Measurements from ENCODE around the gene GPR142. TPM values are rescaled to one million over a fixed set of nuclear protein-coding genes. Genes with fewer than 3 reads are reported as not detected.

Gene GPR142, protein sequence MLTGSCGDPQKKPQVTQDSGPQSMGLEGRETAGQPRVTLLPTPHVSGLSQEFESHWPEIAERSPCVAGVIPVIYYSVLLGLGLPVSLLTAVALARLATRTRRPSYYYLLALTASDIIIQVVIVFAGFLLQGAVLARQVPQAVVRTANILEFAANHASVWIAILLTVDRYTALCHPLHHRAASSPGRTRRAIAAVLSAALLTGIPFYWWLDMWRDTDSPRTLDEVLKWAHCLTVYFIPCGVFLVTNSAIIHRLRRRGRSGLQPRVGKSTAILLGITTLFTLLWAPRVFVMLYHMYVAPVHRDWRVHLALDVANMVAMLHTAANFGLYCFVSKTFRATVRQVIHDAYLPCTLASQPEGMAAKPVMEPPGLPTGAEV
- total RNA-seq: not detected

DNA sequence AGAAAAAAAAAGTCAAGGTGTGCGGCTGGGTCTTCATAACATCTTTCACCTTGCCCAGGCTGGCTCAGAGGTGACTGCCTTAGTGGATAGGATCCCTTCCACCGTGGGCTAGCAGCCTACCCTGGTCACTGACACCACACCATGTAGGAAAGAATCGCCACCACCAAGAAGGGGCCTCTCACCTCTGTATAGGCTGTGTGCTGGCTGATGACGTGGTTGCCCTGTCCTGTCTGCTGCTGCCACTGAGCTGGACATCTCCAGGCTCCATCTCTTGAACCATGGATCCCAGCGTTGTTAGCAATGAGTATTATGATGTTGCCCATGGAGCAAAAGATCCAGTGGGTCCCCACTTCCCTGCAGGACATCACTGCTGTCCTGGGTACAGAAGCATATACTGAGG is at the start of gene GPR142:
Gene GPR142, plus strand, starts transcription at position 301 of the 400 bp plus-strand sequence. CDS start 2,035 bp downstream, outside the sequence.
- Mint-ChIP-seq H3K36me3 (ENCODE audit: low read depth) (no peaks in the 10 kb centered on the region), H3K27ac (no peak within 1 kb of the TSS), H3K4me3 (no peak within 1 kb of the TSS), H3K9me3 (no peaks in the 10 kb centered on the region), H3K4me1 (ENCODE audit: low read depth) (peaks cover 14% of the 10 kb centered on the region), H3K27me3 (ENCODE audit: low read depth) (no peaks in the 10 kb centered on the region)
- intact Hi-C loops (cut with micrococcal nuclease): no loop called here
- no peak for DNase-seq
- CTCF ChIA-PET: interaction anchor here (0.8 to 6.8 kb wide), 23 partner anchors 10 to 374 kb away, joined by 3 to 97 read pairs (median 6); partner anchors contain the start of gene RPL38

DNA sequence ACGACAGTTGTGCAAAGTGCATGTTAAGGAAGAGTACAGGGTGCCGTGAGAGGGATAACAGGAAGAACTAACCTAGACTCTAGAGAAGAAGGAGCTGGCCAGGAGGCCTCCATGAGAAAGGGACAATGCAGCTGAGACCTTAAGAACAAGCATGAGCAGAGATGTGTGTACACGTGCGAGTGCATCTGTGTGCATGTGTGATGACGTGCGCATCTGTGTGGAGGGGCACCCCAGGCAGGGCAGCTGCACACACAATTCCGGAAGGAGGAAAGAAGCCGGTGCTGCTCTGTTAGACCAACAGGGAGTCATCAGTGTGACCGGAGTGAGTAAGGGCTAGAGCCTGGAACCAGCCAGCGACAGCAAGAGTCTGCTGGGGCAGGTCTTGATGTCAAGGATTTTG is 48.9 kb upstream of the GPR142 start:
- H3K4me1 Mint-ChIP-seq (ENCODE audit: low read depth): no peaks in the 10 kb centered on the region
- H3K4me3 Mint-ChIP-seq: no peak overlapping the region
- CTCF ChIA-PET: no interaction called here
- no peak for DNase-seq
- intact Hi-C loops (cut with micrococcal nuclease): no loop called here
- no peaks in the 10 kb centered on the region for H3K9me3 Mint-ChIP-seq
- H3K36me3 Mint-ChIP-seq (ENCODE audit: low read depth): no peaks in the 10 kb centered on the region
- no peaks in the 10 kb centered on the region for H3K27me3 Mint-ChIP-seq (ENCODE audit: low read depth)
- no peak overlapping the region for H3K27ac Mint-ChIP-seq

DNA sequence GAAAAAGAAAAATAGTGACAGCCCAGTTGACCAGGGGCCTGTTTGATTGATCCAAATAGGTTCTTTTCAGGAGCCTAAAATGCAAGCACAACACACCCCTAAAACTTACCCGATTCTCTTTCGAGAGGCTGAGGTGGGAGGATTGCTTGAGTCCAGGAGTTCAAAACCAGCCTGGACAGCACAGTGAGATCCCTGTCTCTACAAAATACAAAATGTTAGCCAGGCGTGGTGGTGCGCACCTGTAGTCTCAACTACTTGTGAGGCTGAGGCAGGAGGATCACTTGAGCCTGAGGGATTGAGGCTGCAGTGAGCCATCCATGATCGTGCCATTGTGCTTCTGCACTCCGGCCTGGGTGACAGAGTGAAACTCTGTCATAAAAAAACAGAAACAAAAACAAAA is 42.8 kb upstream of the GPR142 start:
- CTCF ChIA-PET: no interaction called here
- Mint-ChIP-seq H3K4me1 (ENCODE audit: low read depth) (peaks cover 8% of the 10 kb centered on the region), H3K36me3 (ENCODE audit: low read depth) (no peaks in the 10 kb centered on the region), H3K27me3 (ENCODE audit: low read depth) (peaks cover 16% of the 10 kb centered on the region), H3K27ac (no peak overlapping the region), H3K4me3 (no peak overlapping the region), H3K9me3 (no peaks in the 10 kb centered on the region)
- intact Hi-C loops (cut with micrococcal nuclease): no loop called here
- no peak for DNase-seq

DNA sequence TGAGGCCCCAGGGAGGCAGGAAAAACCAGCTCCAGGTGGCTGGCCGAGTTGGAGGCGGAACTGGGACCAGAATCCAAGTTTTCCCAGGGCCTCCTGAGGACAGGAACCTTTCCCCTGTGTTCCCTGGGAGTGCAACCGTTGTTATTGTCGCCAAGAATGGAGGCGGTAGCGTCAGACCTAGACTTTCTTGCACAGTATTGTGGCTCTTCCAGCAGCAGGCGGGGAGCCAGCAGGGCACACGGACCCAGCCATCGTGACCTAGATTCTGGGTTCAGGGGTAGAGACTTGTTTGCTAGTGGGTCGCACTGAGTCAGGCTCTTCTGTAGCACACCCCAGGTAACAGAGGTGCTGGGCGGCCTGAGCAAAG is 41.9 kb upstream of the GPR142 start:
- Mint-ChIP-seq H3K36me3 (ENCODE audit: low read depth) (no peaks in the 10 kb centered on the region), H3K27me3 (ENCODE audit: low read depth) (peaks cover 18% of the 10 kb centered on the region), H3K9me3 (no peaks in the 10 kb centered on the region), H3K27ac (no peak overlapping the region), H3K4me1 (ENCODE audit: low read depth) (peaks cover 10% of the 10 kb centered on the region), H3K4me3 (peak overlapping the region; percentile 19)
- CTCF ChIA-PET: no interaction called here
- no peak for DNase-seq
- intact Hi-C loops (cut with micrococcal nuclease): no loop called here

DNA sequence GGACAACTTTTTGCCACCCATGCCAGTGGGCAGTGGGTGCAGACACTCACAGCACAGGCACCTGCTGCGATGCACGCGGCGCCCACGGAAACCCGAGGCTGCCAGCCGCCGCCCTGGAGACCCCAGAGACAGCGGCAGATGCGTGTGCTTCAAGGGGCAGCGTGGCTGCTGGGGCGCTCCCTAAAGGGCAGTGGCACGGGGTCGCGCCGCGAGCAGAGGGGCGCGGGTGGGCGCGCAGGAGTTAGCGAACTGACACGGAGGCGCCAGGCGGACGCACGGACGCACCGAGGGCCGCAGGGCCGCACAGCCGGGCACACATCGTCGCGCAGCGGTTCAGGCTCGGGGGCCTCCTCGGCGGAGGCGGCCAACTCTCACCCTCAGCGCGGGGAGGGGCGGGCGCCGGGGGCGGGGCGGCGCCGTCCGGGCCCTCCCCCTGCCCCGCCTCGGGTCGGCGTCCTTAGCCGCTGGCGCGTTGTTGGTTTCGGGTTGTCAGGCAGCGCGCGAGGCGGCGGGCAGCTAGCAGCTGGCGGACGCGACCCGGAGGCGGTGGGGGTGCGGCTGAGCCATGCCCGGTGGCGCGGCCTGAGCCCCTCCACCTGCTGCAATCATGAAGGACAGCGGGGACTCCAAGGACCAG is 41.4 kb upstream of the GPR142 start, which contains the start of gene KIF19:
Gene KIF19, plus strand, starts transcription at position 484 of the 637 bp plus-strand sequence. Its CDS starts 124 bp downstream, at position 608.
- H3K4me3 Mint-ChIP-seq: peak within 1 kb of the TSS; percentile 19
- H3K4me1 Mint-ChIP-seq (ENCODE audit: low read depth): peaks cover 10% of the 10 kb centered on the region
- H3K27me3 Mint-ChIP-seq (ENCODE audit: low read depth): peaks cover 18% of the 10 kb centered on the region
- no peaks in the 10 kb centered on the region for H3K36me3 Mint-ChIP-seq (ENCODE audit: low read depth)
- intact Hi-C loops (cut with micrococcal nuclease): no loop called here
- H3K9me3 Mint-ChIP-seq: no peaks in the 10 kb centered on the region
- peak; percentile 51 for DNase-seq
- no peak within 1 kb of the TSS for H3K27ac Mint-ChIP-seq
- CTCF ChIA-PET: no interaction called here

DNA sequence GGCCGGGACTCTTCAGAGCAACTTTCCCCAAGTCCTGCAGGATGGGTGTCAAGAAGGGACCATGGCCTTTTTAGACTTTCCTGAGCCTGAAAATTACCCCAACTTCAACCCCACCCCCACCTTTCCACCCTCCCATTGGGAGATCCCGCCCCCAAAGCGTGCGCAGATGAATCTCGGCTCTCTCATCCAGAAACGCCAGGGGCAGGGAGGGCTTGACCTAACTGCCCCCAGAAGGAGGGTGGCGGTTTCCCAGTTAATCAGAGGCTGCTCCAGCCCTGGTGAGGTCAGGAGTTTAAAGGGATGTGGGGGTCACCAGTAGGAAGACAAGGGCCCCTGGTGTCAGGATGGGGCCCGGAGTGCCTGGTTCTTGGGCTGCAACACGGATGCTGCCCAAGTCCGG is 40.8 kb upstream of the GPR142 start:
- intact Hi-C loops (cut with micrococcal nuclease): no loop called here
- H3K9me3 Mint-ChIP-seq: no peaks in the 10 kb centered on the region
- DNase-seq: no peak
- CTCF ChIA-PET: no interaction called here
- no peak overlapping the region for H3K4me3 Mint-ChIP-seq
- peaks cover 18% of the 10 kb centered on the region for H3K27me3 Mint-ChIP-seq (ENCODE audit: low read depth)
- H3K27ac Mint-ChIP-seq: no peak overlapping the region
- peaks cover 10% of the 10 kb centered on the region for H3K4me1 Mint-ChIP-seq (ENCODE audit: low read depth)
- no peaks in the 10 kb centered on the region for H3K36me3 Mint-ChIP-seq (ENCODE audit: low read depth)

DNA sequence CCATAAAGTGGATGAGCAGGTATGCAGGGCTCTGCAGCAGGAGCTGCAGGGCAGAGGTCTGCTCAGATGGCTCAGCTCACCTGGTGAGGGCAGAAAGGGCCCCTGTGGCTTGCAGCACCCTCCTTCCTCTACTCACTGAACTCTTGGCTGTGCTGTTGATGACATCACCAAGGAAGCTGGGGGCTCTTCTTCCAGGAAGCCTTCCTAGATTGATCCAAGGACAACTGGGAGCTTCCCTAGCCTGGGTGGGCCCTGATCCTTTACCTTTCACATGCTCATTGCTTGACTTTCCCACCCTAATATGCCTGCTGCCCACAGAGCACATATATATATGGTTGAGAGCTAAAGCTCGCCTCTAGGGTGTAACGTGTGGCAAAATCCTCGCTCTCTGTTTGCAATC is 38.8 kb upstream of the GPR142 start:
- Mint-ChIP-seq H3K27ac (no peak overlapping the region), H3K27me3 (ENCODE audit: low read depth) (peaks cover 18% of the 10 kb centered on the region), H3K4me1 (ENCODE audit: low read depth) (peaks cover 10% of the 10 kb centered on the region), H3K4me3 (no peak overlapping the region), H3K36me3 (ENCODE audit: low read depth) (no peaks in the 10 kb centered on the region), H3K9me3 (no peaks in the 10 kb centered on the region)
- CTCF ChIA-PET: interaction anchor here (0.6 to 1.6 kb wide), 5 partner anchors 28 to 163 kb away, joined by 3 to 4 read pairs (median 3); no protein-coding TSS in a partner anchor
- DNase-seq: no peak
- intact Hi-C loops (cut with micrococcal nuclease): no loop called here

DNA sequence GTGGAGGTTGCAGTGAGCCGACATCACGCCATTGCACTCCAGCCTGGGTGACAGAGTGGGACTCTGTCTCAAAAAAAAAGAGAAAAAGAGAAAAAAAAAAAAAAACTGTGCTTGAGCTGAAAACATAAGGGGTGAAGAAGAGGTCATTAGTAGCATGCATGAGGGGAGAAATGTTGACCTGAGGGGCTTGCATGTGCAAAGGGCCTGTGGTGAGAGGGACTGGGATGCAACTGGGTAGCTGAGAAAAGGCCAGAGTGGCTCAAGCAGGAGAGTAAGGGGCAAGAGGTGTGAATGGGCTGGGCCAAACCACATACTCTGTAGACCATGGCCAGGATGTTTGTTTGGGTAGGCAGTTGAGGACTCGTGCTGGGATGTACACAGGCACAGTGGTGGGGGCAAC is 37.9 kb upstream of the GPR142 start:
- intact Hi-C loops (cut with micrococcal nuclease): no loop called here
- no peak overlapping the region for H3K27ac Mint-ChIP-seq
- DNase-seq: no peak
- CTCF ChIA-PET: interaction anchor here (0.6 to 1.3 kb wide), 2 partner anchors 30 to 228 kb away, joined by 3 read pairs; no protein-coding TSS in a partner anchor
- no peaks in the 10 kb centered on the region for H3K36me3 Mint-ChIP-seq (ENCODE audit: low read depth)
- H3K9me3 Mint-ChIP-seq: no peaks in the 10 kb centered on the region
- H3K4me3 Mint-ChIP-seq: no peak overlapping the region
- peaks cover 18% of the 10 kb centered on the region for H3K27me3 Mint-ChIP-seq (ENCODE audit: low read depth)
- H3K4me1 Mint-ChIP-seq (ENCODE audit: low read depth): peaks cover 10% of the 10 kb centered on the region

DNA sequence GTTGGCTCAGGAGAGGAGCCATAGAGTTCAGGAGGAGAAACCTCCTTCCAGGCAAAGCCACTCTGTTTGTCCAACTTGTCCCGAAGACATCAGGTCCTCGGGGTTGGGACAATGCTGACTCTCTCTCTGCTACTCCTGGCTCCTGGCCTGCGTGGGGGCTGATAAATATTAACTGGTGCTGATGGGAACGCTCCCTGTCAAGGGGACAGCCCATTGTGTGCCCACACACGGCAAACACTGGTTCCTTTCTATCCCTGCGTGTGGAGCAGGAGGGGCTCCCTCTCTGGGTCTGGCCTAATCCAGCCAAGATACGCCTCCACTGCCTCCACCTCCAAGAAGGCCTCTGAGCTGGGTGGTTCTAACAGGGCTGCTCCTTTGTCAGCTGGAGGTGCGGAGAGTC is 36.9 kb upstream of the GPR142 start:
- no peak for DNase-seq
- CTCF ChIA-PET: interaction anchor here (2.5 kb wide), 1 partner anchor 30 kb away, joined by 6 read pairs; no protein-coding TSS in a partner anchor

DNA sequence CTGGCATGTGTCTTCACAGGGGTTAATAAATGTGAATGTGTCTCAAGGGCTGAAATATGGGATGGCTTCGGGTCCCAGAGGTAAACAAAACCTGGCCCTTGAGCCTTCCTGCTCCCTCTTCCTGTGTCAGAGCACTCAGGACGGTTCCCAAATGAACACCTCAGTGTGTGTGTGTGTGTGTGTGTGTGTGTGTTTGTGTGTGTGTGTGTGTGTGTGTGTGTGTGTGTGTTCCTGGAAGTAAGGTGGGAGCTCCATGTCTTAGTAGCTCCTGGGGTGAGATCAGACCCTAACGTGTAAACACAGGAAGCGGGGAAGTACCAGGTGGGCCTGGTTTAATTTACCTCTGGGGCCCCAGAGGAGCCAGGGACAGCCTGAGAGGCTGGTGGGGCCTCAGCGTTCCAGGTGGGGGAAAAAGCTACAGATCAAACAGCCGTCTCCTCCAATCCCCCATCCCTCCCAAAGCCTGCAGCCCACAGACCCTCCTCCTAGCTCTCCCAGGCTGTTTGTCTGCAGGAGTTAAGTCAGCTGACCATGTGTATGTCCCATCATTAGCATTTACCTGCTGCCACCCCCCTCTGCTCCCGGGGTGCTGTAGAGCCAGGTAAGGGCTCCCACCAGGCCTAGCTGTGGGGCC is 35.2 kb upstream of the GPR142 start:
- intact Hi-C loops (cut with micrococcal nuclease): no loop called here
- Mint-ChIP-seq H3K27me3 (ENCODE audit: low read depth) (peaks cover 7% of the 10 kb centered on the region), H3K27ac (no peak overlapping the region), H3K9me3 (no peaks in the 10 kb centered on the region), H3K4me3 (no peak overlapping the region), H3K4me1 (ENCODE audit: low read depth) (peaks cover 7% of the 10 kb centered on the region), H3K36me3 (ENCODE audit: low read depth) (no peaks in the 10 kb centered on the region)
- DNase-seq: no peak
- CTCF ChIA-PET: interaction anchor here (2.5 kb wide), 1 partner anchor 31 kb away, joined by 6 read pairs; no protein-coding TSS in a partner anchor

More for the DNA sequence above, 36.9 kb upstream of the GPR142 start:
- peaks cover 10% of the 10 kb centered on the region for H3K4me1 Mint-ChIP-seq (ENCODE audit: low read depth)
- intact Hi-C loops (cut with micrococcal nuclease): no loop called here
- no peak overlapping the region for H3K27ac Mint-ChIP-seq
- H3K4me3 Mint-ChIP-seq: no peak overlapping the region
- no peaks in the 10 kb centered on the region for H3K36me3 Mint-ChIP-seq (ENCODE audit: low read depth)
- H3K9me3 Mint-ChIP-seq: no peaks in the 10 kb centered on the region
- H3K27me3 Mint-ChIP-seq (ENCODE audit: low read depth): peaks cover 14% of the 10 kb centered on the region

DNA sequence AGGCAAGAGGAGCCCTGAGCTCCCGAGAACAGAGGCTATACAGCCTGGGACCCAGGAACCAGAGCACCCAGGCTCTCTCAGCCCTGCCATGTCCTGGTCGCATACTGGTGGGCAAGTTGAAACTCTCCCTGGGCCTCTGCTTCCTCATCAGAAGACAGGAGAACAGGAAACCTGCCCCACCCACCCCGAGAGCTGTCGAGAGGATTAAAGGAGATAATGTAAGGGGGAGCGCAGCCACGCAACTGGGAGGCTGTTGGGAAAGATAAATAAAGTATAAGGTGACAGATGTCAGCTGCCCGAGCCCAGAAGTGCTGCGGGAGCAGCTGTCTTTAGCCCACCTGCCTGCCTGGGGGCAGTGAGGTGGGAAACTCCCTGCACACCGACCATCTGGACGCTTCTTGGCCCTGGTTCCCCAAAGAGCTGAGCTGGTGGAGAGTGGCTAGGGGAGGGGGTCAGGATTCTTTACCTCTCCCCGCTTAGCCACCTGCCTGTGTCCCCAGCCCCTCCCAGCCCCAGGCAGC is 34.5 kb upstream of the GPR142 start:
- intact Hi-C loops (cut with micrococcal nuclease): no loop called here
- CTCF ChIA-PET: interaction anchor here (0.6 to 2.5 kb wide), 2 partner anchors 32 to 41 kb away, joined by 3 to 6 read pairs; no protein-coding TSS in a partner anchor
- Mint-ChIP-seq H3K27me3 (ENCODE audit: low read depth) (peaks cover 4% of the 10 kb centered on the region), H3K27ac (no peak overlapping the region), H3K36me3 (ENCODE audit: low read depth) (no peaks in the 10 kb centered on the region), H3K4me1 (ENCODE audit: low read depth) (peaks cover 7% of the 10 kb centered on the region), H3K9me3 (no peaks in the 10 kb centered on the region), H3K4me3 (no peak overlapping the region)
- DNase-seq: no peak

DNA sequence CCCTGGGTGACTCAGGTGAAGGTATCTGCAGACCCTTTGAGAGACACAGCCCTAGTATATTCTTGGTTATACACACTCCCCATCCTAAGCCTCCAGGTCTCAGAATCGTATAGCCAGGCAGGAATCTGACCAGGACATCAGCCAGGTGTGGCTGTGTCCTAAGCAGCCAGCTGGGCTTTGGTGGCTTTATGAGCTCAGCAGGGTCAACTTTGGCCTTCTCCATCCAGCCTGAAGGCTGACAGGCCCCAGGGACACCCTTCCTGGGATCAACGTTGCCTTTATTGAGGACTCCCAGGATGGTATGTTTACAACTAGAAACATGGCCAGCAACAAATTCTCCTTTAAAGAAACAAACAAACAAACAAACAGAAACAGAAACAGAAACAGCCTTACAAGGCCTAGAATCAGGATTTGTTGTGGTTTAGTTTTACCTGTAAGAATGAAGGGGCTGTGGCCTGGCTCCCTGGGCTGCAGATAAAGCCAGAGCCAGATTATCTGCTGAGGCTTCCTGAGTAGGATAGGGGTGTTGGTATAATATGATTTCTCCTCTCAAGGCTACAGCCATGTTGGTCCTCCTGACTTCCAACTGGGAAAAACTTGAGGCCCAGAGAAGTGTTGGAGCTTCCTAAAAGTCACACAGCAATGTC is 32.8 kb upstream of the GPR142 start:
- Mint-ChIP-seq H3K27ac (no peak overlapping the region), H3K4me1 (ENCODE audit: low read depth) (peaks cover 1% of the 10 kb centered on the region), H3K27me3 (ENCODE audit: low read depth) (peaks cover 2% of the 10 kb centered on the region), H3K9me3 (no peaks in the 10 kb centered on the region), H3K4me3 (no peak overlapping the region), H3K36me3 (ENCODE audit: low read depth) (no peaks in the 10 kb centered on the region)
- CTCF ChIA-PET: interaction anchor here (1.0 kb wide), 1 partner anchor 45 kb away, joined by 3 read pairs; no protein-coding TSS in a partner anchor
- no peak for DNase-seq
- intact Hi-C loops (cut with micrococcal nuclease): no loop called here

Measured in activated naive CD4-positive, alpha-beta T cell treated with anti-CD3 and anti-CD28 coated beads for 36 hours (primary cell).